SK-N-SH treated with all-trans-retinoic acid at 6 μM for 48 hours (cell line): ENCODE data around the gene EPHA4.

ENCODE experiments used
- GLIS3 ChIP-seq: fragments of 250-450 bp; sonication (Bioruptor Pico); IDR thresholded peaks from 2 replicates; pipeline ENCODE4 v1.5.0; 2020; ENCODE audit warnings: mild to moderate bottlenecking, moderate library complexity
- PATZ1 ChIP-seq: fragments of 250-450 bp; sonication (Bioruptor Pico); IDR thresholded peaks from 2 replicates; pipeline ENCODE4 v1.8.0; 2020; ENCODE audit warnings: mild to moderate bottlenecking, moderate library complexity, borderline replicate concordance

- TF ChIP-seq GLIS3 (CRISPR knock-in tag) (no peak), PATZ1 (CRISPR knock-in tag) (no peak)
Observed at GRCh38 chr2:221372907-221373306, 199.2 kb downstream of the EPHA4 start.
